ENCODE measurements around the gene ADGRV1.

DNA sequence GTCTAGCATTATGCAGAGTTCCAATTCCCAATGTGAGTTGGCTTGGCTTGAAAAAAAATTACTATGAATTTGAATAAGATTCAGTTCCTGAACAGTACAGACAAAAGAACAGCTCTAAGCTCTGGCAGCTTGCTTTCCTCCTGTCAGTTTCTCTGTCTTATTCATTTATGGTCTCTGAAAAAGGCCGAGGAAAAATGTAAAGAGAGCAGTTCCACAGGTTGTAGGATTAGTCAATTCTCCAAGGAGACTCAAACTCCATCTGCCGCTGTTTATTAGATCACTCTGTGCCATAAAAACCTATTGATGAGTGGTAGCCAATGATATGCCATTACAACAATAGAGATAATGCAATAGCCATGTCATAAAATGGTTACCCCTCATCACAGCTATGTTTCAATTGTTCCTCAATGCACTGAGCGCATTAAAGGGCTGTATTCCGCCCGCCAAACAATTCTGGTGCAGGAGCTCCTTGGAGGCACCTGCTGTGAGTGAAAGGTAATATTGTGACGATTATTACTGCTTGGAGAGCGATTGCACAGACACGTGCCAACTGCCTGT lies 636.3 kb downstream of the ADGRV1 start:
- TF ChIP-seq RAD21 (conservative IDR thresholded peaks at IDR 0.05 in 1 of 2, IDR thresholded peaks at IDR 0.05 in 1 of 2) (no peak), GATA3 (IDR thresholded peaks at IDR 0.05; ENCODE audit: borderline replicate concordance) (no peak), POLR2A (IDR thresholded peaks at IDR 0.05; ENCODE audit: low read length) (no peak), TP53 (CRISPR knock-in tag; IDR thresholded peaks at IDR 0.05) (no peak), KDM1A (IDR thresholded peaks at IDR 0.05; ENCODE audit: low read depth) (no peak), RFX5 (IDR thresholded peaks at IDR 0.05) (no peak)
- TF ChIP-seq, protein P1, sequence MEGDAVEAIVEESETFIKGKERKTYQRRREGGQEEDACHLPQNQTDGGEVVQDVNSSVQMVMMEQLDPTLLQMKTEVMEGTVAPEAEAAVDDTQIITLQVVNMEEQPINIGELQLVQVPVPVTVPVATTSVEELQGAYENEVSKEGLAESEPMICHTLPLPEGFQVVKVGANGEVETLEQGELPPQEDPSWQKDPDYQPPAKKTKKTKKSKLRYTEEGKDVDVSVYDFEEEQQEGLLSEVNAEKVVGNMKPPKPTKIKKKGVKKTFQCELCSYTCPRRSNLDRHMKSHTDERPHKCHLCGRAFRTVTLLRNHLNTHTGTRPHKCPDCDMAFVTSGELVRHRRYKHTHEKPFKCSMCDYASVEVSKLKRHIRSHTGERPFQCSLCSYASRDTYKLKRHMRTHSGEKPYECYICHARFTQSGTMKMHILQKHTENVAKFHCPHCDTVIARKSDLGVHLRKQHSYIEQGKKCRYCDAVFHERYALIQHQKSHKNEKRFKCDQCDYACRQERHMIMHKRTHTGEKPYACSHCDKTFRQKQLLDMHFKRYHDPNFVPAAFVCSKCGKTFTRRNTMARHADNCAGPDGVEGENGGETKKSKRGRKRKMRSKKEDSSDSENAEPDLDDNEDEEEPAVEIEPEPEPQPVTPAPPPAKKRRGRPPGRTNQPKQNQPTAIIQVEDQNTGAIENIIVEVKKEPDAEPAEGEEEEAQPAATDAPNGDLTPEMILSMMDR (IDR thresholded peaks at IDR 0.05): no peak
- TF ChIP-seq, protein P2, sequence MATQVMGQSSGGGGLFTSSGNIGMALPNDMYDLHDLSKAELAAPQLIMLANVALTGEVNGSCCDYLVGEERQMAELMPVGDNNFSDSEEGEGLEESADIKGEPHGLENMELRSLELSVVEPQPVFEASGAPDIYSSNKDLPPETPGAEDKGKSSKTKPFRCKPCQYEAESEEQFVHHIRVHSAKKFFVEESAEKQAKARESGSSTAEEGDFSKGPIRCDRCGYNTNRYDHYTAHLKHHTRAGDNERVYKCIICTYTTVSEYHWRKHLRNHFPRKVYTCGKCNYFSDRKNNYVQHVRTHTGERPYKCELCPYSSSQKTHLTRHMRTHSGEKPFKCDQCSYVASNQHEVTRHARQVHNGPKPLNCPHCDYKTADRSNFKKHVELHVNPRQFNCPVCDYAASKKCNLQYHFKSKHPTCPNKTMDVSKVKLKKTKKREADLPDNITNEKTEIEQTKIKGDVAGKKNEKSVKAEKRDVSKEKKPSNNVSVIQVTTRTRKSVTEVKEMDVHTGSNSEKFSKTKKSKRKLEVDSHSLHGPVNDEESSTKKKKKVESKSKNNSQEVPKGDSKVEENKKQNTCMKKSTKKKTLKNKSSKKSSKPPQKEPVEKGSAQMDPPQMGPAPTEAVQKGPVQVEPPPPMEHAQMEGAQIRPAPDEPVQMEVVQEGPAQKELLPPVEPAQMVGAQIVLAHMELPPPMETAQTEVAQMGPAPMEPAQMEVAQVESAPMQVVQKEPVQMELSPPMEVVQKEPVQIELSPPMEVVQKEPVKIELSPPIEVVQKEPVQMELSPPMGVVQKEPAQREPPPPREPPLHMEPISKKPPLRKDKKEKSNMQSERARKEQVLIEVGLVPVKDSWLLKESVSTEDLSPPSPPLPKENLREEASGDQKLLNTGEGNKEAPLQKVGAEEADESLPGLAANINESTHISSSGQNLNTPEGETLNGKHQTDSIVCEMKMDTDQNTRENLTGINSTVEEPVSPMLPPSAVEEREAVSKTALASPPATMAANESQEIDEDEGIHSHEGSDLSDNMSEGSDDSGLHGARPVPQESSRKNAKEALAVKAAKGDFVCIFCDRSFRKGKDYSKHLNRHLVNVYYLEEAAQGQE (IDR thresholded peaks at IDR 0.05): no peak
